ENCODE data around the gene NEURL3.

- no peak for TF ChIP-seq GATA3 (IDR thresholded peaks at IDR 0.05; ENCODE audit: low read depth, low read length)
- no peak for TF ChIP-seq GATA2 (IDR thresholded peaks at IDR 0.05; ENCODE audit: low read depth, low read length)
Observed at GRCh38 chr2:96537734-96538486, 32.8 kb upstream of the NEURL3 start.

All from SH-SY5Y (cell line).